ENCODE measurements around the gene SLC25A6. TPM values are rescaled to one million over a fixed set of nuclear protein-coding genes. Genes with fewer than 3 reads are reported as not detected.

SLC25A6 gene
- total and polyA plus RNA-seq, 10 of the 15 experiments (the other 5 are each of a cell fraction or from before 2014, with no cell fraction given): 61.9 to 642 (median 322) TPM

DNA sequence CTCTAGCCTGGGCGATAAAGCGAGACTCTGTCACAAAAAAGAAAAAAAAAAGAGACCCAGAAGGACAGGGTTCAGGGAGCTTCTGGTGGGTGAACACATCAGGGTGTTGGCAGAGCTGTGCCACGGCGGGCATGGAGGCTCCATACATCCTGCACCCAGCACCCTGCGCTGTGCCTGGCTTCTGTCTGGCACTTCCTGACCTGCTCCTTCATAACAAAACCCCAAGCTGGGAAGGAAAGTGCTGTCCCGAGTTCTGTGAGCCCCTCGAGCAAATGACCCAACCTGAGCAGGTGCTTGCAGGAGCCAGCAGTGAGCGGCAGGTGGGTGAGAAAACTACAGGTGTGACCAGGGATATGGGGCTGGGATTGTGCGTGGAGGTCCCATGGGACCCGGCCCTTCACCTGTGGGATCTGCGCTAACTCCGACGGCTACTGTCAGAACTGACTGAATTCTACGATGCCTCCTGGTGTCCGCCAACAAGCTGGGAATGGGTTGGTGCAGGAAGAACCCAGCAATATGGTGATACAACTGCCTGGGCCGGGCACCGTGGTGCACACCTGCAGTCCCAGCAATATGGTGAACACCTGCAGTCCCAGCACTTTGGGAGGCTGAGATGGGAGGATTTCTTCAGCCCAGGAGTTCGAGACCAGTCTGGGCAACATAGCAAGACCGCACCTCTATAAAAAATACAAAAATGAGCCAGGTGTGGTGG, 41.9 kb upstream of the SLC25A6 start:
- H3K36me3 ChIP-seq (ENCODE audit: control insufficient read depth in 2 of 2, insufficient read depth in 2 of 2, low read length in 1 of 2): peaks cover 14 to 28% of the 10 kb centered on the region in 2 experiments; a peak in 3 of 4 replicates
- no peak for DNase-seq (ENCODE audit: low read depth, low spot score)
- intact Hi-C loops (cut with micrococcal nuclease; ENCODE audit: unreplicated experiment): no loop called here

More for the DNA sequence above, 41.9 kb upstream of the SLC25A6 start:
- no peak overlapping the region for H3K4me3 ChIP-seq
- FAIRE-seq (no peak), ATAC-seq (peak; percentile 11; the same call in 2 of the 3 replicates)
- H3K4me2 ChIP-seq (ENCODE audit: control insufficient read depth, insufficient read depth): no peak overlapping the region
- BruUV-seq (replicated peaks): no TSS peak
- no peak overlapping the region for H3K9ac ChIP-seq (ENCODE audit: control insufficient read depth, insufficient read depth, low read length)
- no peaks in the 10 kb centered on the region for H4K20me1 ChIP-seq (ENCODE audit: control insufficient read depth, insufficient read depth)
- no peak overlapping the region for H2AFZ ChIP-seq (ENCODE audit: control insufficient read depth, low read depth, low read length)
- POLR2A ChIA-PET: no interaction called here
- RAD21 ChIA-PET (ENCODE audit: unreplicated experiment): no interaction called here
- H3K9me3 ChIP-seq (replicated peaks; ENCODE audit: control insufficient read depth, insufficient read depth, low read length): no peaks in the 10 kb centered on the region; the same call in 2 of the 3 replicates
- H3K4me1 ChIP-seq (ENCODE audit: control insufficient read depth, insufficient read depth, low read length): no peaks in the 10 kb centered on the region
- CTCF ChIA-PET: no interaction called here
- in situ Hi-C loops (cut with MboI): no loop called here
- 97% methylated on average over 19 of the region's 19 CpGs for WGBS (ENCODE audit: insufficient coverage, insufficient replicate concordance, low lambda C conversion rate, missing lambda C conversion rate)
- TF ChIP-seq FOS (IDR thresholded peaks at IDR 0.05; ENCODE audit: borderline replicate concordance, extremely low read depth, insufficient read length) (no peak), HDAC6 (IDR thresholded peaks at IDR 0.05; ENCODE audit: unreplicated experiment) (no peak), ZNF274 (IDR thresholded peaks at IDR 0.05; ENCODE audit: insufficient read depth, insufficient read length) (no peak), RBBP5 (conservative IDR thresholded peaks at IDR 0.05) (no peak), SREBF1 (IDR thresholded peaks at IDR 0.05; ENCODE audit: low read length) (no peak), GATAD2B (conservative IDR thresholded peaks at IDR 0.05; ENCODE audit: low read depth) (no peak)
- TF ChIP-seq, protein P1, sequence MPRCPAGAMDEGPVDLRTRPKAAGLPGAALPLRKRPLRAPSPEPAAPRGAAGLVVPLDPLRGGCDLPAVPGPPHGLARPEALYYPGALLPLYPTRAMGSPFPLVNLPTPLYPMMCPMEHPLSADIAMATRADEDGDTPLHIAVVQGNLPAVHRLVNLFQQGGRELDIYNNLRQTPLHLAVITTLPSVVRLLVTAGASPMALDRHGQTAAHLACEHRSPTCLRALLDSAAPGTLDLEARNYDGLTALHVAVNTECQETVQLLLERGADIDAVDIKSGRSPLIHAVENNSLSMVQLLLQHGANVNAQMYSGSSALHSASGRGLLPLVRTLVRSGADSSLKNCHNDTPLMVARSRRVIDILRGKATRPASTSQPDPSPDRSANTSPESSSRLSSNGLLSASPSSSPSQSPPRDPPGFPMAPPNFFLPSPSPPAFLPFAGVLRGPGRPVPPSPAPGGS (IDR thresholded peaks at IDR 0.05; ENCODE audit: borderline replicate concordance, insufficient read depth, low read depth, low read length, poor library complexity, severe bottlenecking): no peak
- TF ChIP-seq, protein P2, sequence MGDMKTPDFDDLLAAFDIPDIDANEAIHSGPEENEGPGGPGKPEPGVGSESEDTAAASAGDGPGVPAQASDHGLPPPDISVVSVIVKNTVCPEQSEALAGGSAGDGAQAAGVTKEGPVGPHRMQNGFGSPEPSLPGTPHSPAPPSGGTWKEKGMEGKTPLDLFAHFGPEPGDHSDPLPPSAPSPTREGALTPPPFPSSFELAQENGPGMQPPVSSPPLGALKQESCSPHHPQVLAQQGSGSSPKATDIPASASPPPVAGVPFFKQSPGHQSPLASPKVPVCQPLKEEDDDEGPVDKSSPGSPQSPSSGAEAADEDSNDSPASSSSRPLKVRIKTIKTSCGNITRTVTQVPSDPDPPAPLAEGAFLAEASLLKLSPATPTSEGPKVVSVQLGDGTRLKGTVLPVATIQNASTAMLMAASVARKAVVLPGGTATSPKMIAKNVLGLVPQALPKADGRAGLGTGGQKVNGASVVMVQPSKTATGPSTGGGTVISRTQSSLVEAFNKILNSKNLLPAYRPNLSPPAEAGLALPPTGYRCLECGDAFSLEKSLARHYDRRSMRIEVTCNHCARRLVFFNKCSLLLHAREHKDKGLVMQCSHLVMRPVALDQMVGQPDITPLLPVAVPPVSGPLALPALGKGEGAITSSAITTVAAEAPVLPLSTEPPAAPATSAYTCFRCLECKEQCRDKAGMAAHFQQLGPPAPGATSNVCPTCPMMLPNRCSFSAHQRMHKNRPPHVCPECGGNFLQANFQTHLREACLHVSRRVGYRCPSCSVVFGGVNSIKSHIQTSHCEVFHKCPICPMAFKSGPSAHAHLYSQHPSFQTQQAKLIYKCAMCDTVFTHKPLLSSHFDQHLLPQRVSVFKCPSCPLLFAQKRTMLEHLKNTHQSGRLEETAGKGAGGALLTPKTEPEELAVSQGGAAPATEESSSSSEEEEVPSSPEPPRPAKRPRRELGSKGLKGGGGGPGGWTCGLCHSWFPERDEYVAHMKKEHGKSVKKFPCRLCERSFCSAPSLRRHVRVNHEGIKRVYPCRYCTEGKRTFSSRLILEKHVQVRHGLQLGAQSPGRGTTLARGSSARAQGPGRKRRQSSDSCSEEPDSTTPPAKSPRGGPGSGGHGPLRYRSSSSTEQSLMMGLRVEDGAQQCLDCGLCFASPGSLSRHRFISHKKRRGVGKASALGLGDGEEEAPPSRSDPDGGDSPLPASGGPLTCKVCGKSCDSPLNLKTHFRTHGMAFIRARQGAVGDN (IDR thresholded peaks at IDR 0.05): no peak
- TF ChIP-seq, protein P3, sequence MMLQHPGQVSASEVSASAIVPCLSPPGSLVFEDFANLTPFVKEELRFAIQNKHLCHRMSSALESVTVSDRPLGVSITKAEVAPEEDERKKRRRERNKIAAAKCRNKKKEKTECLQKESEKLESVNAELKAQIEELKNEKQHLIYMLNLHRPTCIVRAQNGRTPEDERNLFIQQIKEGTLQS (IDR thresholded peaks at IDR 0.05; ENCODE audit: borderline replicate concordance, extremely low read depth, low read depth, low read length): no peak
- TF ChIP-seq, protein P4, sequence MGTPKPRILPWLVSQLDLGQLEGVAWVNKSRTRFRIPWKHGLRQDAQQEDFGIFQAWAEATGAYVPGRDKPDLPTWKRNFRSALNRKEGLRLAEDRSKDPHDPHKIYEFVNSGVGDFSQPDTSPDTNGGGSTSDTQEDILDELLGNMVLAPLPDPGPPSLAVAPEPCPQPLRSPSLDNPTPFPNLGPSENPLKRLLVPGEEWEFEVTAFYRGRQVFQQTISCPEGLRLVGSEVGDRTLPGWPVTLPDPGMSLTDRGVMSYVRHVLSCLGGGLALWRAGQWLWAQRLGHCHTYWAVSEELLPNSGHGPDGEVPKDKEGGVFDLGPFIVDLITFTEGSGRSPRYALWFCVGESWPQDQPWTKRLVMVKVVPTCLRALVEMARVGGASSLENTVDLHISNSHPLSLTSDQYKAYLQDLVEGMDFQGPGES (IDR thresholded peaks at IDR 0.05): no peak
- no peaks in the 10 kb centered on the region for H3K79me2 ChIP-seq (ENCODE audit: control insufficient read depth, insufficient read depth, low read length)
- SMC1A ChIA-PET (ENCODE audit: uncharacterized antibody, unreplicated experiment): no interaction called here
- no peak overlapping the region for H3K27ac ChIP-seq (ENCODE audit: control insufficient read depth, insufficient read depth)
- no peaks in the 10 kb centered on the region for H3K27me3 ChIP-seq (replicated peaks in 1 of 2; ENCODE audit: control insufficient read depth in 2 of 2, insufficient read depth in 2 of 2, low read length in 1 of 2)
